ENCODE results near the gene HAUS8. TPM values are rescaled to one million over a fixed set of nuclear protein-coding genes. Genes with fewer than 3 reads are reported as not detected.

HAUS8 gene
- total and polyA plus RNA-seq, 9 of the 15 experiments (the other 6 are each of a cell fraction or from before 2014, with no cell fraction given): 20.5 to 53.2 (median 36.0) TPM

DNA sequence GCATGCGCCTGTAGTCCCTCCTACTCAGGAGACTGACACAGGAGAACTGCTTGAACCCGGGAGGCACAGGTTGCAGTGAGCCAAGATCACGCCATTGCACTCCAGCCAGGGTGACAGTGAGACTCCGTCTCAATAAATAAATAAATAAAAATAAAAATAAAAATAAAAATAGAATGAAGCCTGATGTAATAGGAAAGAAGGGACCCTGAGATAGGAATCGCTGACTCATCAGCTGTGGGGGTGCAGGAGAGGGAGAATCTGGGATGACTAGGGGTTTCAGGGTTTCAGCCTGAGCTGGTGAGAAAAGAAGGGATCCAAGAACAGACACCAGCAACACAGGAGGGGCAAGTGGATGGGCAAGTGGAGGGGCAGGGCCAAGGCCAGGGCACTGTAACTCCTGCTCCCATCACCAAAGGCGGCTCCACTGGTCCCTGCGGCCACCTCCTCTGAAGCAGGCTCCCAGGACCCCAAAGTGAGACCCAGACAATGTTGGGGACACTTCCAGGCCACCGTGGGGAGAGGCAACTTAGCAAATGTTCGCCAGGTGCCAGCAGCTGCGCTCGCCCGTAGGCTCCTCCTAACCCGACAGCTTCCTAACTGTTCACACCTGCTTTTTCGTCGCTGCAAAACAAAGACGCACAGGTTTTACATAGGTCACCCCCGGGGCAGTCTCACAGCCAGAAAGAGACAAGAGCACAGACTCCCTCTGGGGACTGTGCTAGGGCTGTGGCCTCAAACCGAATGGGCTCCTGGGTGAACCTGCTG is 1.2 kb downstream of the HAUS8 start:
- no peaks in the 10 kb centered on the region; a peak in 1 of 5 replicates for H3K27me3 ChIP-seq (ENCODE audit: control insufficient read depth in 2 of 2, insufficient read depth in 2 of 2, low read length in 2 of 2)
- CTCF ChIA-PET (ENCODE audit: low intra/inter-chr PET ratio): no interaction called here
- POLR2A ChIA-PET: interaction anchor here (0.5 to 1.9 kb wide), 12 partner anchors 9 to 208 kb away, joined by 3 to 13 read pairs (median 4); partner anchors contain the start of genes BABAM1 and OCEL1
- DNase-seq (ENCODE audit: extremely low read depth in 1 of 4, low spot score in 3 of 4): peak; percentile 43 to 74 (median 58)
- in situ Hi-C loops (cut with MboI): loop anchor here (5.0 kb wide), 1 partner anchor 213 kb away; no protein-coding TSS in a partner anchor
- FAIRE-seq: no peak
- no peak overlapping the region for H2AFZ ChIP-seq (ENCODE audit: low read depth, low read length)
- H3K4me3 ChIP-seq: peak overlapping the region; percentile 69
- H3K9ac ChIP-seq (ENCODE audit: insufficient read depth in 1 of 2, low read depth in 2 of 2, low read length in 2 of 2): peak overlapping the region; percentile 96 to 100
- peaks cover 26 to 46% of the 10 kb centered on the region in 2 experiments; a peak in 4 of 5 replicates for H3K4me1 ChIP-seq (replicated peaks in 1 of 2; ENCODE audit: control insufficient read depth in 2 of 2, insufficient read depth in 2 of 2, low read length in 2 of 2)
- peaks cover 3% of the 10 kb centered on the region for H3K9me1 ChIP-seq (ENCODE audit: control insufficient read depth, insufficient read depth, low read length)
- BruUV-seq (replicated peaks): no TSS peak
- ATAC-seq: peak; percentile 33
- H3K4me2 ChIP-seq (ENCODE audit: insufficient read depth, low read length): peak overlapping the region; percentile 100
- peaks cover 86% of the 10 kb centered on the region for H3K79me2 ChIP-seq (ENCODE audit: control insufficient read depth, insufficient read depth, low read length)
- 7% methylated on average over 18 of the region's 18 CpGs for WGBS (ENCODE audit: insufficient coverage, low coverage, missing lambda C conversion rate)
- peaks cover 18% of the 10 kb centered on the region; the same call in 1 of the 2 replicates for H4K20me1 ChIP-seq (replicated peaks; ENCODE audit: control insufficient read depth, insufficient read depth, low read length)
- H3K36me3 ChIP-seq (ENCODE audit: control insufficient read depth, insufficient read depth, low read length): peaks cover 50% of the 10 kb centered on the region
- H3K9me3 ChIP-seq (replicated peaks; ENCODE audit: control insufficient read depth, insufficient read depth, low read depth, low read length): no peaks in the 10 kb centered on the region
- intact Hi-C loops (cut with micrococcal nuclease): loop anchor here (10.0 kb wide), 1 partner anchor 131 kb away; no protein-coding TSS in a partner anchor
- H3K27ac ChIP-seq (ENCODE audit: extremely low read depth, low read depth, low read length): peak overlapping the region; percentile 92
- peak; percentile 39; the same call in 1 of the 2 replicates for TF ChIP-seq NCOR1 (IDR thresholded peaks at IDR 0.05)
- TF ChIP-seq NCOA4 (IDR thresholded peaks at IDR 0.05; ENCODE audit: partially characterized antibody): no peak
- TF ChIP-seq CSDE1 (IDR thresholded peaks at IDR 0.05): no peak
- peak; percentile 96 for TF ChIP-seq MAFF (IDR thresholded peaks at IDR 0.05; ENCODE audit: low read length)
- peak; percentile 2 to 11; a peak in 1 of 4 replicates for TF ChIP-seq SIN3A (IDR thresholded peaks at IDR 0.05; ENCODE audit: borderline replicate concordance in 2 of 2, control insufficient read depth in 1 of 2, low read depth in 2 of 2, low read length in 2 of 2)
- peak; percentile 22 for TF ChIP-seq NEUROD1 (IDR thresholded peaks at IDR 0.05; ENCODE audit: borderline replicate concordance, low read depth, low read length, partially characterized antibody)
- no peak for TF ChIP-seq STAT5B (CRISPR knock-in tag; IDR thresholded peaks at IDR 0.05)
- peak; percentile 89 for TF ChIP-seq ARID1B (IDR thresholded peaks at IDR 0.05)
- TF ChIP-seq, protein P1, sequence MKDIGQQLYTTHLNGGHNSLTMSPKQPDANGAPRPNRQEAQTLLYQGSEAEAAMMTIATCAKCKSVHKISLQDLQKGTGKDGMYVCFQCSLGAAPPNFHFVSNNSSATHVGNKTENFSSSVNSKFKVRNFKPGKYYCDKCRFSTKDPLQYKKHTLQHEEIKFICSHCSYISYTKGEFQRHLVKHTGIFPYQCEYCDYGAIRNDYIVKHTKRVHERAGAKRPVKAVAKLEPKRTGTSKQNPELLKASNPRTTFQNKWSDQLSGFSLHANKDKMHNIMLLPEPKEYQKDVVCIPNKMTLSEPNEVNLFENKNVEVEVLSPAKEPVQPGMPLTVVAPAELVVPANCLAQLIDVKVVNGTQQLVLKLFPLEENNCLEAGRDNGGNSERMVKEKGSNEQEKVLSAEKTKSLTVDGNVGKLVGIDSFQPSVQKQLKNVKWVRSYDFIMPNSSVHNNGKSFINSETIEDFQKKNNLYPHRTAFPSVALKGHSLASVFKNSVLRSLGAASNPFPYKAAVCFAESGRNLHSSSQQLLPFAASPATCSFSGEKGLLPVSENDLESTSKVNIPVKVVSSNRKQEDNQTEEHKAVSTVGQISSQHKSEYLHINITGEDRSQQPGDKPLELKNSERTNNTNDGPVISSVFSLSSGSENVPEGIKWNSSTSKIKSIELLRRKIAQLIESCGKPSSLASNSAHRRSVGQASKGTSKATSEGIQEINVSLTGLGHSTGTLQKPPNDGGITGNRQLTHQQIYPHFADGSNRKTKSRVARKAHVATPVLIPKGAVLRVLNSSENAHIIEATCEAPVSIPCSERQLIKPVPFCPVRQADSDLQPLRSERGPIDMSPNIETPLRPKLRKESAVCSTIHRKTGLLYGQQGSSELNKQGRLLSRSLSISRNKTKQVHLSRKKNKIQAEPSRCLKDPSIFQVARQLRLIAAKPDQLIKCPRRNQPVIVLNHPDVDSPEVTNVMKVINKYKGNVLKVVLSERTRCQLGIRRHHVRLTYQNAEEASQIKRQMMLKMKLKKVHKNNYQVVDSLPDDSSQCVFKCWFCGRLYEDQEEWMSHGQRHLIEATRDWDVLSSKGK (CRISPR knock-in tag; IDR thresholded peaks at IDR 0.05): no peak
- TF ChIP-seq, protein P2, sequence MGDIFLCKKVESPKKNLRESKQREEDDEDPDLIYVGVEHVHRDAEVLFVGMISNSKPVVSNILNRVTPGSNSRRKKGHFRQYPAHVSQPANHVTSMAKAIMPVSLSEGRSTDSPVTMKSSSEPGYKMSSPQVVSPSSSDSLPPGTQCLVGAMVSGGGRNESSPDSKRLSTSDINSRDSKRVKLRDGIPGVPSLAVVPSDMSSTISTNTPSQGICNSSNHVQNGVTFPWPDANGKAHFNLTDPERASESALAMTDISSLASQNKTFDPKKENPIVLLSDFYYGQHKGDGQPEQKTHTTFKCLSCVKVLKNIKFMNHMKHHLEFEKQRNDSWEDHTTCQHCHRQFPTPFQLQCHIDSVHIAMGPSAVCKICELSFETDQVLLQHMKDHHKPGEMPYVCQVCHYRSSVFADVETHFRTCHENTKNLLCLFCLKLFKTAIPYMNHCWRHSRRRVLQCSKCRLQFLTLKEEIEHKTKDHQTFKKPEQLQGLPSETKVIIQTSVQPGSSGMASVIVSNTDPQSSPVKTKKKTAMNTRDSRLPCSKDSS (IDR thresholded peaks at IDR 0.05; ENCODE audit: low read depth, partially characterized antibody): no peak
- peak in 1 of 2 experiments; percentile 32; a peak in 1 of 4 replicates for TF ChIP-seq MAZ (CRISPR knock-in tag; conservative IDR thresholded peaks at IDR 0.05 in 1 of 2, IDR thresholded peaks at IDR 0.05 in 1 of 2)
- TF ChIP-seq GABPB1 (CRISPR knock-in tag; IDR thresholded peaks at IDR 0.05): peak; percentile 33; the same call in 1 of the 2 replicates
- no peak for TF ChIP-seq RBM17 (IDR thresholded peaks at IDR 0.05; ENCODE audit: borderline replicate concordance, low read depth, low read length)
- no peak for TF ChIP-seq ZNF696 (CRISPR knock-in tag; conservative IDR thresholded peaks at IDR 0.05)
